ENCODE data around the gene GPR39.

DNA sequence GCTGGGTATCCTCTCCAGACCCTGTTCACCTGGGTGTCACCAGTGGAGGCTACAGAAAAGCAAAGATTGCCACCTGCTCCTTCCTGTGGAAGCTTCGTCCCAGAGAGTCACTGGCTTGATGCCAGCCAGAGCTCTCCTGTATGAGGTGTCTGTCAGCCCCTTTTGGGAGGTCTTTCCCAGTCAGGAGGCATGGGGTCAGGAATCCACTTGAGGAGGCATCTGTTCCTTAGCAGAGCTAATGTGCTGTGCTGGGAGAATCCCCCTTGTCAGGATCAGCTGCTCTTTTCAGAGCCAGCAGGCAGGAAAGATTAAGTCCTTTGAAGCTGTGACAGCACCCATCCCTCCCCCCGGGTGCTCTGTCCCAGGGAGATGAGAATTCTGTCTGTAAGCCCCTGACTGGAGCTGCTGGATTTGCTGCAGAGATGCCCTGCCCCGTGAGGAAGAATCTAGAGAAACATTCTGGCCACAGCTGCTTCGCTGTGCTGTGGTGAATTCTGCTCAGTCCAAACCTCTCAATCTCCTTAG, 121.8 kb downstream of the GPR39 start:
- TF ChIP-seq, protein P1, sequence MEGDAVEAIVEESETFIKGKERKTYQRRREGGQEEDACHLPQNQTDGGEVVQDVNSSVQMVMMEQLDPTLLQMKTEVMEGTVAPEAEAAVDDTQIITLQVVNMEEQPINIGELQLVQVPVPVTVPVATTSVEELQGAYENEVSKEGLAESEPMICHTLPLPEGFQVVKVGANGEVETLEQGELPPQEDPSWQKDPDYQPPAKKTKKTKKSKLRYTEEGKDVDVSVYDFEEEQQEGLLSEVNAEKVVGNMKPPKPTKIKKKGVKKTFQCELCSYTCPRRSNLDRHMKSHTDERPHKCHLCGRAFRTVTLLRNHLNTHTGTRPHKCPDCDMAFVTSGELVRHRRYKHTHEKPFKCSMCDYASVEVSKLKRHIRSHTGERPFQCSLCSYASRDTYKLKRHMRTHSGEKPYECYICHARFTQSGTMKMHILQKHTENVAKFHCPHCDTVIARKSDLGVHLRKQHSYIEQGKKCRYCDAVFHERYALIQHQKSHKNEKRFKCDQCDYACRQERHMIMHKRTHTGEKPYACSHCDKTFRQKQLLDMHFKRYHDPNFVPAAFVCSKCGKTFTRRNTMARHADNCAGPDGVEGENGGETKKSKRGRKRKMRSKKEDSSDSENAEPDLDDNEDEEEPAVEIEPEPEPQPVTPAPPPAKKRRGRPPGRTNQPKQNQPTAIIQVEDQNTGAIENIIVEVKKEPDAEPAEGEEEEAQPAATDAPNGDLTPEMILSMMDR (conservative IDR thresholded peaks at IDR 0.05; ENCODE audit: low read depth, low read length): no peak
- TF ChIP-seq EZH2 (IDR thresholded peaks at IDR 0.05; ENCODE audit: low read length, unreplicated experiment) (no peak), EZH2phosphoT487 (IDR thresholded peaks at IDR 0.05; ENCODE audit: borderline replicate concordance, low read length) (no peak)

All from PC-3 (cell line).